Measurements from ENCODE around the gene TTC28.

TTC28 gene

DNA sequence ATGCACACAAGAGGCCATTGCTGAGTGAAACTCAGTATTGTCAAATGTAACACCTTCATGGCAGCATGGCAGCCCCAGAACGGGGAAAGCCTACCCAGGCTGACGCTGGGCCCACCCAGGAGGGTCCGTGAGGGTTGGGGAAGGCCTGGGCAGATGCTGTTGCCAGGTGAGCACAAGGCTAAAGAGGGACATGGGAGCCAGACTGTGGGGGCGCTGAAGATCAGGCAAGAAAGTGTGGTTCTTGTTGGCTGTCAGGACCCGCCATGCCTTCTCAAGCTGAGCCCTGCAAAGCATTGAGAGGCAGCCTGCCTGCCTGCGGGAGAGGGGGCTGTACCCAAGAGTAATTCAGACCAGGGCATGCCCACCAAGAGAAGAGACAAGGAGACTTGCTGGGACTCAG, 675.6 kb downstream of the TTC28 start:
- DNase-seq (ENCODE audit: extremely low spot score): no peak
- TF ChIP-seq, protein P1, sequence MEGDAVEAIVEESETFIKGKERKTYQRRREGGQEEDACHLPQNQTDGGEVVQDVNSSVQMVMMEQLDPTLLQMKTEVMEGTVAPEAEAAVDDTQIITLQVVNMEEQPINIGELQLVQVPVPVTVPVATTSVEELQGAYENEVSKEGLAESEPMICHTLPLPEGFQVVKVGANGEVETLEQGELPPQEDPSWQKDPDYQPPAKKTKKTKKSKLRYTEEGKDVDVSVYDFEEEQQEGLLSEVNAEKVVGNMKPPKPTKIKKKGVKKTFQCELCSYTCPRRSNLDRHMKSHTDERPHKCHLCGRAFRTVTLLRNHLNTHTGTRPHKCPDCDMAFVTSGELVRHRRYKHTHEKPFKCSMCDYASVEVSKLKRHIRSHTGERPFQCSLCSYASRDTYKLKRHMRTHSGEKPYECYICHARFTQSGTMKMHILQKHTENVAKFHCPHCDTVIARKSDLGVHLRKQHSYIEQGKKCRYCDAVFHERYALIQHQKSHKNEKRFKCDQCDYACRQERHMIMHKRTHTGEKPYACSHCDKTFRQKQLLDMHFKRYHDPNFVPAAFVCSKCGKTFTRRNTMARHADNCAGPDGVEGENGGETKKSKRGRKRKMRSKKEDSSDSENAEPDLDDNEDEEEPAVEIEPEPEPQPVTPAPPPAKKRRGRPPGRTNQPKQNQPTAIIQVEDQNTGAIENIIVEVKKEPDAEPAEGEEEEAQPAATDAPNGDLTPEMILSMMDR (IDR thresholded peaks at IDR 0.05; ENCODE audit: control extremely low read depth, extremely low read depth, low read depth, missing control alignments): no peak
- ChIA-PET CTCF (interaction anchor here (1.2 to 3.0 kb wide), 3 partner anchors 9 to 122 kb away, joined by 3 to 6 read pairs (median 5); no protein-coding TSS in a partner anchor), POLR2A (no interaction called here)

DNA sequence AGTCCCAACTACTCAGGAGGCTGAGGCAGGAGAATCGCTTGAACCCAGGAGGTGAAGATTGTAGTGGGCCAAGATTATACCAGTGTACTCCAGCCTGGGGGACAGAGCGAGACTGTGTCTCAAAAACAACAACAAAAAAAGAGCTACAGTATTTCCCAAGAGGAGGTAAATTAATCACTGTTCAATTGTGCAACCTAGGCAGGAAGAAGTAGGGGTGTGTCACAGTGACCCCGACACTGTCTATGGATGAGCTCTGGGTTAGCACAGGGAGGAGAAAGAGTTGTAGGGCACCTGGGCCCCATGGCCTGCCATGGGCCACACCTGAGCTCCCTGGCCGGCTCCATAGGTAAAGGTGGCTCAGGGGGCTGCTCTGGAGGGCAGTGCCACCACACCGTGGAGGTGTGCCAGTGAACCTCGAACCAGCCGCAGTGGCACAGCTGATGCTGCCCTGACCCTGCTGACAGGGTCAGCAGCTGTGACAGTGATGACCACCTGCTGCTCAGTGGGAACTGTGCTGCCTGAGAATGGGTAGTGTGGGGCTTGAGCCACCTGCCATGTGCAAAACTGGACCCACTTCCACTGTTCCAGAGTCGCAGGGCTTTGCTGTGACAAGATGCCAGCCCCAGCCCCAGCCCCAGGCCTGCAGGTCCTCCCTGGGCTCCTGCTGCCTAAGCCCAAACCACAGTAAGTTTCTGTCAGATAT, 676.6 kb downstream of the TTC28 start:
- ChIA-PET CTCF (interaction anchor here (0.9 to 1.7 kb wide), 3 partner anchors 116 to 590 kb away, joined by 3 to 7 read pairs (median 3); no protein-coding TSS in a partner anchor), POLR2A (no interaction called here)
- DNase-seq (ENCODE audit: extremely low spot score): no peak
- TF ChIP-seq, protein P1 (IDR thresholded peaks at IDR 0.05; ENCODE audit: control extremely low read depth, extremely low read depth, low read depth, missing control alignments): no peak

DNA sequence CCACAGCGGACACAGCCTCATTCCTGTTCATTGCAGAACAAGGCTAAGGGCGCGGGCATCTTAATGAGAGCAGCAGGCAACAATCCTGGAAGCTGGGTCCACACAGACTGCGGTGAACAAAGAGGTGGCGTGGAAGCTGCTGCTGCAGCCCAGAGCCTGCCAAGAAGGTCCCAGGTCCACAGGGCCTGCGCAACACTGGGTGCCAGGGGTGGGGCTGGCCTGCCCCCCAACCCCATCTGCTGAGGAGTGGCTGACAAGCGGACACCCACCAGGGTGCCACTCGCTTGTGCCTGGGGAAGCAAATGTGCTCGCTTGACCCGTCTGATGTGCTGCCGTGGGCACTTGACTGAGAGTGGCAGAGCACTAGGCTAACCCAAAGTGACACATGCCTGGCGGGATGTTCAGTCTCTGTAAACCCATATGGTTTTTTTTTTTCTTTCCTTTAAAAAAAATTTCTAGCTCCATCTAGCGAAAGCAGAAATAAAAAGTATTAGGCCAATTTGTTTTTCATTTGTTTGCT, 677.4 kb downstream of the TTC28 start:
- DNase-seq (ENCODE audit: extremely low spot score): no peak
- POLR2A ChIA-PET: no interaction called here
- TF ChIP-seq, protein P1 (IDR thresholded peaks at IDR 0.05; ENCODE audit: control extremely low read depth, extremely low read depth, low read depth, missing control alignments): no peak
- CTCF ChIA-PET: interaction anchor here (0.9 to 1.7 kb wide), 2 partner anchors 116 to 119 kb away, joined by 3 to 7 read pairs; no protein-coding TSS in a partner anchor

DNA sequence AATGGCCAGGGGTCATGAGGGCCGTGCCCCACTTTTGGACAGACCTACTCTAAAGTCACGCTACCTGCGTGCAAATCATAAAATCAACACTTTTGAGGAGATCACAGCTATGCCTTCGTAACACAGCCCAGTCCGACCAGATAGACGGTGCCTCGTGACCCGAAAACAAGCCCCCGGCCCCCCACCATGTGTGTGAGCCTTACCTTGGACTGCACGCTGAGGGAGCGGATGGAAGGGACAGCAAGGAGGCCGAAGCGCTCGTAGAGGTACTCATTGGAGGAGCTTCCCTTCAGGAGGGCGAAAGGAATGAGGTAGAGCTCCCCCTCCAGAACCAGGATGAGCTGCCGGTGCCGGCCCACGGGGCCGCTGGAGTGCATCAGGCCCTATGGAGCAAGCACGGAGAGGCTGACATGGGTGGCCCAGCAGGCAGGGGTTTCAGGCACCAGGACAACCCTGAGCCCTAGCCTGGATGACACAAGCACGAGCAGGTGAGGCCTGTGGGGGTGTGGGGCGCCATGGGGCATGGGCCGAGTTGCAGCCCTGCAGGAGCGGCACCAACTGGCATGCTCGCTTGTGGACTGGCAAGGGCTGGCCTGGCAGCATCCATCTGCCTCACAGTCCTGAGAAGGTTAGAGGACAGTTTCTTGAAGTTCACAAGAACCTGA, 678.3 kb downstream of the TTC28 start:
- no peak for DNase-seq (ENCODE audit: extremely low spot score)
- TF ChIP-seq, protein P1 (IDR thresholded peaks at IDR 0.05; ENCODE audit: control extremely low read depth, extremely low read depth, low read depth, missing control alignments): no peak
- CTCF ChIA-PET: interaction anchor here (1.2 to 2.1 kb wide), 2 partner anchors 19 to 120 kb away, joined by 3 to 7 read pairs; no protein-coding TSS in a partner anchor
- POLR2A ChIA-PET: no interaction called here

DNA sequence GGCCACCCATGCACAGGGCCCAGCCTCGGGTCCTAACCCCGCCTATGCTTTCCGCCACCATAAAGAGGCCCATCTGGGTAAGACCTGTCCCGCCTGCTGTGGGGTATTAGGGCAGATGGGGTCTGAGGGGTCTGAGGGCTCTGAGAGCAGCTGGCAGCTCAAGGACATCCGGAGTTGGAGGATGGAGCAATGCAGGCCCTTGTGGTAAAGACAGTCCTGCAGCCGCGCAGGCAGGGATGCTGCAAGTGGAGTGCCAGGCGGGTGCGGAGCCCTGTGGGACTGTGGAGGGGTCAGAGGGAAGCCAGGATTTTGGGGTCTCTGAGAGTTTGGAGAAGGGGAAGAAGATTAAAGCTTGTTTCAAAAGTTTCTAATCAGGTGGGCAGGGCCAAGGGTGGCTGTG, 679.3 kb downstream of the TTC28 start:
- TF ChIP-seq, protein P1 (IDR thresholded peaks at IDR 0.05; ENCODE audit: control extremely low read depth, extremely low read depth, low read depth, missing control alignments): no peak
- POLR2A ChIA-PET: no interaction called here
- DNase-seq (ENCODE audit: extremely low spot score): no peak
- CTCF ChIA-PET: interaction anchor here (0.7 to 2.1 kb wide), 4 partner anchors 18 to 829 kb away, joined by 3 to 7 read pairs (median 3); no protein-coding TSS in a partner anchor

DNA sequence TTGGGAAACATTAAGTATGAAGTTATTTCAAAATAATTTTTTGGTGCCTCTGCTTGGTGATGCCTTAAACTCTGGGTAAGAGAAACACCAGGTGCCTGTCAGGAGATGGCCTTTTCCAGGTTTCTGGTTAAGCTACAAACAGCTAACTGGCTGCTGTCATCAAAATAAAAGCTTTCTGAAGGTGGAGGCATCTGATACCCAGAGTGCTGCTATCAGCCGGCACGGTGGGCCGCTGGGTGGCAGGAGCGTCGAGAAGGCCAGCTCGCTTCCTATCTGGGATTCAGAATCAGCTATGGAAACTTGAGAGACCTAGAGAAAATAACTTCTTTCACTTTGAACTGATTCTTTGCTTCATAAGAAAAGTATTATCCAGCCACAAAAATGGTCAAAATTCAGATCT, 679.8 kb downstream of the TTC28 start:
- CTCF ChIA-PET: interaction anchor here (0.7 to 2.1 kb wide), 5 partner anchors 18 to 829 kb away, joined by 3 to 7 read pairs (median 3); no protein-coding TSS in a partner anchor
- DNase-seq (ENCODE audit: extremely low spot score): no peak
- POLR2A ChIA-PET: no interaction called here
- TF ChIP-seq, protein P1 (IDR thresholded peaks at IDR 0.05; ENCODE audit: control extremely low read depth, extremely low read depth, low read depth, missing control alignments): no peak

Data from GM10248 (cell line).